HG03108 (cell line): ENCODE data around the gene FKBP8.

Experiments
- ATAC-seq: cut with Tn5 transposase; IDR thresholded peaks from one replicate; pipeline ENCODE4 v1.9.1; 2021; ENCODE audit warnings: moderate library complexity; ENCODE audit not compliant: unreplicated experiment

Gene FKBP8

DNA sequence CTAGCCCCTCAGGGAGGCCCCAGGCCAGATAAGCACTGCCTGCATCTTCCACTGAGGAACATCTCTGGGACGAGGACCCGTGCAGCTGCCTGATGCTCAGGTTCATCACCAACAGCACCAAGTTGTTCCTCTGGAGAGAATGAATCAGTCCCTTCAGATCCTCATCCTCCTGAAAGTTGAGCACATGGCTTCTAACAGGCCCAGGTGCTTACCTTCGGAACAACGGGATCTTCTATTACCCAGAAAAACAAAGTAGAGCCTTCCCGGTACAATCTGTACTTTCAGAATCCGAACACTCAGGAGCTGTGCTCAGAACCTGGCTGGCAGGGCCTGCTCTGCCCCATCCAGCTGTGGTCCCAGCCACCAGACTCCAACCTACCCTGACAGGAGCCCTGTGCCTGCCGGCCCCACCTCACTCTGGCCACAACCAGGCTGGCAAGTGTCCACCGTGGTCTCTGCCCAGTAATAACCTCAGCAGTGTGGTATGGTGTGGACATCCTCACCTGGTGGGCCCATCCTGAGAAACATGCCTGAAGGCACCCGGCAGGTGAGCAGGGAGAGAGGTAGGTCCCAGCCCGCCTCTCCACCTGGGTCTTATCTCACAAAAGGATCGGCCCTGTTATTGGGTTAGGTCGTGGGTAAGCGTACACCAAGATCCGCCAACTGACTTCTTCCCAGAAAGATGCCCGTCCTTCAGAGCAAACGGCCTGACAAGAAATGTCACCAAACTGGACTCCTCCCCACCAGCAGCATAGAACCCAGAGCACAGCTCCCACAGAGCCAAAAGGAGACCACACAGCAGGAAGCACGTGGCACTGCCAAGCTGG is 55.6 kb downstream of the FKBP8 start:
- ATAC-seq, result no peak

DNA sequence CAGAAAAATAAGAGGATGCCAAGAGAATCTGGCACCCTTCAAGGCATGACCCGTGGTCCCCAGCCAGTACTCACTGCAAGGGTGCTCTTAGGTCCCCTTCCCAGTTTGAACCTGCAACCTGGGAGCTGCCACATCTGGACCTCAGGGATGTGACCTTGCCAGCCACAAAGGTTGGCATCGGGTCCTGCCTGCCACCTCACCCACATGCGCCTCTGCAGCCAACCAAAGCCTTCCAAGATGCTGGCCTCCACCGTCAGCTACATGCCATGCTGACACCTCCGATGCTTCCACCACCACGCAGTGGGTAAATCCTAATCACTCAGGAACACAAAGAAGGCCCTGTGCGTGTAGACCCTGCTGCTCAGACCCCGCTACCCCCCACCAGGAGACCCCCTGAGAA is 56.6 kb downstream of the FKBP8 start:
- ATAC-seq, result no peak

DNA sequence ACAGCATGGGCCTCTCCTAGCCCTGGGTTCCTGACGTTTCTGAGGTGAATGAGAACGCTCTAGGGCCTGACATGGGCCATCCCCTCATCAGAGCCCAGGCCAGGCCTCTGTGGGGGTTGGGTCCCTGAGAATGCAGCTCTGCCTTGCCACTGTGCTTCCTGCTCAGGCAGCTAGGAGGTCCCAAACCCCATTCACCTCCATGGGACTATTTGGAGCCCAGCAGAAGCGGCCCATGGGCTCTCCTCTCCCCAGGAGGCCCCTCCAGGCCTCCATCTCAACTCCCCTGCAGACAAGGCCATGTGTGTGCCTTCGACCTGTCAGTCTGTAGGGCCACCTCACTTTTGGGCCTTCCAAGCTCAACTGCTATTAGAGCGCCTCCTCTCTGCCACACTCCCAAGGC is 58.4 kb downstream of the FKBP8 start:
- no peak for ATAC-seq

DNA sequence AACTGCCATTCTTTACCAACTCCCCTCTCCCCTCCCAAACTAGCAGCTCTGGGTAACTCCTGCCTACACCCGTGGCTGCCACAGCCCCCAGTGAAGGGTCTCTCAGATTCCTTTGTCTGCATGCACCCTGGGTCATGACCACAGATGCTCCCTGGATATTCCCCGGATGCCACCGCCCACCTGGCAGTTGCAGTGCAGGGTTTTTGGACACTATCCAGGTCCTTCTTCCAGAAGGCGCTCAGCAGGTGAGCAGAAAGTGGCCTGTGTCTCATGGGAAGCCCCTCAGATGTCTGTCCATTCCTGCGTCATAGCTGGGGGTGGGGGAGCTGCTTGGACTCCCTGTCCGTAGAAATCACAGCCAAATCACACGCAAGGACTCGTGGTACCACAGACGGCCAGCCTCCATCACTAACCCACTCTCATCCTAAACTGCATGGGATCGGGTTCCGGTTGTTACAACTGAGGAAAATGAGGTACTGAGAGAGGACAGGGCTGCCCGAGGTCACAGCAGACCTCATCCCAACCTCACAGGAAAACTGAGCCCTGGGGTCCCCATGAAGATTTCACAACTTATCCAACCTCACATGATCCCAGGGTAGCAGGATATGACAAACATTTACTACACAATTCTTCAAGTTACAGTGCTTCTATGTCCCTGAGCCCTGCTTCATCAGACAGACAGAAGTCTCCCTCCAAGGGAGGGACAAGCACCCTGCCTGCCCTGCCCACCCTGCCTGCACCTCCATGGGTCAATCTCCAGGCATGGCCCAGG is 60.1 kb downstream of the FKBP8 start:
- no peak for ATAC-seq
